GM18508 (cell line): ENCODE data around the gene FOXN3.
A peak's percentile ranks its signal among the peaks of the same experiment; 100 is the strongest.

Source experiments
- ATAC-seq: cut with Tn5 transposase; IDR thresholded peaks from one replicate; pipeline ENCODE4 v1.9.1; 2021; ENCODE audit warnings: moderate number of reproducible peaks; ENCODE audit not compliant: insufficient read depth, unreplicated experiment

The FOXN3 gene

GRCh38 chr14:89342049-89342448, 75.0 kb downstream of the FOXN3 start:
- no peak for ATAC-seq

- no peak for ATAC-seq
Observed at GRCh38 chr14:89340200-89341181, 76.5 kb downstream of the FOXN3 start.

- no peak for ATAC-seq
Observed at GRCh38 chr14:89339579-89339978, 77.5 kb downstream of the FOXN3 start.

- ATAC-seq, result no peak
Observed at GRCh38 chr14:89339158-89339557, 77.9 kb downstream of the FOXN3 start.

- ATAC-seq, result no peak
Observed at GRCh38 chr14:89336338-89336737, 80.7 kb downstream of the FOXN3 start.

- no peak for ATAC-seq
Observed at GRCh38 chr14:89332031-89332430, 85.0 kb downstream of the FOXN3 start.

- peak; percentile 79 for ATAC-seq
Observed at GRCh38 chr14:89331398-89331797, 85.6 kb downstream of the FOXN3 start.

- no peak for ATAC-seq
Observed at GRCh38 chr14:89330236-89331002, 86.6 kb downstream of the FOXN3 start.

GRCh38 chr14:89327771-89328212, 89.2 kb downstream of the FOXN3 start:
- no peak for ATAC-seq

GRCh38 chr14:89325959-89326358, 91.1 kb downstream of the FOXN3 start:
- no peak for ATAC-seq

- ATAC-seq, result no peak
Observed at GRCh38 chr14:89325299-89325883, 91.6 kb downstream of the FOXN3 start.

- ATAC-seq, result no peak
Observed at GRCh38 chr14:89324501-89325298, 92.3 kb downstream of the FOXN3 start.

GRCh38 chr14:89320381-89321000, 96.5 kb downstream of the FOXN3 start:
- no peak for ATAC-seq

- ATAC-seq, result no peak
Observed at GRCh38 chr14:89319687-89320086, 97.3 kb downstream of the FOXN3 start.

GRCh38 chr14:89317051-89317691, 99.9 kb downstream of the FOXN3 start:
- ATAC-seq, result peak; percentile 88

- no peak for ATAC-seq
Observed at GRCh38 chr14:89315493-89316470, 101.3 kb downstream of the FOXN3 start.

- ATAC-seq, result no peak
Observed at GRCh38 chr14:89314274-89314673, 102.8 kb downstream of the FOXN3 start.

GRCh38 chr14:89312932-89313331, 104.1 kb downstream of the FOXN3 start:
- no peak for ATAC-seq
